CD4-positive, alpha-beta T cell treated with Interleukin-15 for 1 hour (primary cell): ENCODE data around the gene SYNC.
"Not testable (repeated sequence)": the region's sequence is repeated elsewhere in the genome, so short reads cannot be mapped to it uniquely, and the experiment has no call there.

ENCODE experiments used
- DNase-seq: peaks from one replicate; pipeline ENCODE4 v3.0.0-alpha.2; 2020

Gene SYNC

DNA sequence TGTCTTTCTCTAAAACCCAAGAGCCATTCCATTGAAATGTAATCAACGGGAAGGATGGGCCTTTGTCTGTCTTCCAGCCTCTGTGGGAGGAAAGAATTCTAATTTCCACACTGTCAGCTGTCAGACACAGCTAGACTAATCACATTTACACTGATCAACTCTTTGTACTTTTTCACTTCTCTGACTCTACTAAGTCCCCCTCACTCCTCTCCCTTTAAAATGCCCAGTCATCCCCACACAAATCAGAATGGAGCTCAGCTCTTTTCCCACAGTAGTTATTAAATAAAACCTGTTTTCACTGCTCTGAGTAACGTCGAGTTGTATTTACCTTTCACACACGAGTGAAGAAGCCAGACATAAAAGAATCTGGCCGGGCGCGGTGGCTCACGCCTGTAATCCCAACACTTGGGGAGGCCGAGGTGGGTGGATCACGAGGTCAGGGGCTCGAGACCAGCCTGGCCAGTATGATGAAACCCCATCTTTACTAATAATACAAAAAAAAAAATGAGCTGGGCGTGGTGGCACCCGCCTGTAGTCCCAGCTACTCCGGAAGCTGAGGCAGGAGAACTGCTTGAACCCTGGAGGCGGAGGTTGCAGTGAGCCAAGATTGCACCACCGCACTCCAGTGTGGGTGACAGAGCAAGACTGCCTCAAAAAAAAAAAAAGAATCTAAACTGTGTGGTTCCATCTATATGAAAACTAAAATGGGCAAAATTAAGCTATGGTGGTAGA is 65.5 kb downstream of the SYNC start:
- DNase-seq: peak; percentile 48

DNA sequence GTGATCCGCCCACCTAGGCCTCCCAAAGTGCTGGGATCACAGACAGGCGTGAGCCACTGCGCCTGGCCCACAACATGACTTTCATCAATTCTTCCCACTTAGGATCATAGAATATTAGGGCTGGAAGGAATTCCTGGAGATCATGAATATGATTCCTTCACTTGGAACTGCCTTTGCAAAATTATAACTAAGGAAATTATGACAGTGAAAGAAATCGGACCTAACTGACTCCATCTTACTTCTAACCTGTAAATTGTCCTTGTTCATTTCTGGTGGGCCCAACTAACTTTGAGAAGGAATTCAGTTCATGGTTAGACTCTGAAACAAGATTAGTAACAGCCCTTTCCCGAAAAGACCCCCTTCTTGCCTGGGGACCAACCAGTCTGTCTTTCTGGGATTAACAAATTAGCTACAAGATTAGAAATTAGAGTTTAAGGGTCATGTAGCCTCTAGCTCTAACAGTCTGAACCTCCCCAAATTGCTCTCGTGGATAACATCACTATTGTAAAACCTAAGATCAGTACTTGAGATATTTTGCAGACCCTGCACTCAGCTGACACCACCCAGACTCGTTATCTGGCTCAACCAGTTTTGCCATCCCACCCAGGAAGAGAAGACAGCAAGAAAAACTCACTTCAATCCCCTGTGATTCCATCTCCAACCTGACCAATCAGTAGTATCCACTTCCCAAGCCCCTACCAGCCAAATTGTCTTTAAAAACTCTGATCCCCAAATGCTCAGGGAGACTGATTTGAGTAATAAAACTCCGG is 66.9 kb downstream of the SYNC start:
- DNase-seq: no peak

DNA sequence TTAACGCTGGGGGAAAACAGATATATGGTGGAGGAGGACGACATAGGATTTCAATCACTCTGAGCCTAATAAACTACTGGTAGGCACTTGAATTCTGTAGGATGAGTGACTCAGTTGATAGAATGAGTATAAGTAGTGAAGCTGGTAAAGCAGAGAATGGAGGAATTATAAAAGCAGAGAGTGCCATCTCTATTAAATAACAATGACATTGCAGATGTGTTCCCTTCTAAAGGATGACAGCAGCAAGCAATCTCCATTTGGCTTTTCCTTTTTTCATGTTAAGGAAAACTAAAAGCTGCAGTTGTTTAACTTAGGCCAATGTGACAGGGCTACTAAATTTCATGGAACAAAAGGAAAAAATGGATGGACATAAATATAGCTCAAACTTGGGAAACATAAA is 69.7 kb downstream of the SYNC start:
- no peak for DNase-seq

DNA sequence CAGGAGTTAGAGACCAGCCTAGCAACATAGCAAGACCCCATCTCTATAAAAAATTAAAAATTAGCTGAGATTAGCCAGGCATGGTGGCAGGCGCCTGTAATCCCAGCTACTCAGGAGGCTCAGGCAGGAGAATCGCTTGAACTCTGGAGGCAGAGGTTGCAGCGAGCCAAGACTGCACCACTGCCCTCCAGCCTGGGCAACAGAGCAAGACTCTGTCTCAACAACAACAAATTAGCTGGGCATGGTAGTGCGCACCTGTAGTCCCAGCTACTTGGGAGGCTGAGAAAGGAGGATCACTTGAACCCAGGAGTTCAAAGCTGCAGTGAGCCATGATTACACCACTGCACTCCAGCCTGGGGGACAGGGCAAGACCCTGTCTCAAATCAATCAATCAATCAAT is 72.4 kb downstream of the SYNC start:
- not testable (repeated sequence) for DNase-seq
